A673 (cell line): ENCODE measurements around the gene PROZ. TPM values are rescaled to one million over a fixed set of nuclear protein-coding genes. Genes with fewer than 3 reads are reported as not detected.

Experiments used
- BruUV-seq: library from RNA; stranded (reverse); fragments of 400-500 nt; replicated peaks from 2 replicates; lab custom pipeline; 2021; lab: Mats Ljungman, UMichigan
- CTCF ChIA-PET: fragments of 300-600 bp; sonication (Branson Sonifier 250); formaldehyde crosslinking; loops from one replicate; lab custom pipeline; 2022; ENCODE audit warnings: antibody characterized with exemption; lab: Charles Lee
- POLR2A ChIA-PET: fragments of 300-600 bp; sonication (Branson Sonifier 250); formaldehyde crosslinking; loops from one replicate; lab custom pipeline; 2022; ENCODE audit warnings: antibody characterized with exemption; ENCODE audit not compliant: low non-redundant PET; lab: Charles Lee
- DNase-seq: peaks from one replicate; pipeline ENCODE4 v3.0.0-alpha.2; 2015; ENCODE audit warnings: low spot score
- H3K27ac ChIP-seq: fragments of 200-600 bp; sonication (generic); 2 replicates; pipeline ENCODE4 v1.5.1; 2016; ENCODE audit warnings: mixed run types, low read depth, mild to moderate bottlenecking, mixed read lengths, antibody characterized with exemption, low read length; ENCODE audit not compliant: poor library complexity, severe bottlenecking
- H3K27me3 ChIP-seq: fragments of 200-600 bp; sonication (generic); replicated peaks from 2 replicates; pipeline ENCODE4 v1.6.1; 2017; ENCODE audit warnings: mixed run types, low read depth, mild to moderate bottlenecking, mixed read lengths, antibody characterized with exemption, low read length; ENCODE audit not compliant: insufficient read depth, poor library complexity
- H3K36me3 ChIP-seq: fragments of 200-600 bp; sonication (generic); 2 replicates; pipeline ENCODE4 v1.6.1; 2016; ENCODE audit warnings: mixed run types, mild to moderate bottlenecking, mixed read lengths, antibody characterized with exemption, low read length; ENCODE audit not compliant: insufficient read depth, poor library complexity, severe bottlenecking
- H3K4me1 ChIP-seq: fragments of 200-600 bp; sonication (generic); 2 replicates; pipeline ENCODE4 v1.6.1; 2017; ENCODE audit warnings: mixed run types, mild to moderate bottlenecking, mixed read lengths, antibody characterized with exemption, low read length; ENCODE audit not compliant: insufficient read depth, poor library complexity, severe bottlenecking
- H3K4me3 ChIP-seq: fragments of 200-600 bp; sonication (generic); 2 replicates; pipeline ENCODE4 v1.5.1; 2016; ENCODE audit warnings: low read depth, mixed run types, mild to moderate bottlenecking, mixed read lengths, low read length; ENCODE audit not compliant: poor library complexity, severe bottlenecking
- H3K9me3 ChIP-seq: fragments of 200-600 bp; sonication (generic); 2 replicates; pipeline ENCODE4 v1.6.1; 2016; ENCODE audit warnings: mixed run types, low read depth, mild to moderate bottlenecking, mixed read lengths, antibody characterized with exemption, low read length; ENCODE audit not compliant: poor library complexity, severe bottlenecking
- EZH2 ChIP-seq: fragments of 200-600 bp; sonication (generic); IDR thresholded peaks from 2 replicates; pipeline ENCODE4 v1.6.1; 2017; ENCODE audit warnings: borderline replicate concordance, low read depth, mild to moderate bottlenecking, mixed read lengths, antibody characterized with exemption, low read length; ENCODE audit not compliant: poor library complexity, severe bottlenecking
- intact Hi-C: fragments of 100-400 bp; cut with micrococcal nuclease; formaldehyde crosslinking; loops from one replicate; pipeline ENCODE4 v1.10.0; 2022; ENCODE audit not compliant: unreplicated experiment
- total RNA-seq: library from RNA; stranded (reverse); gene quantifications from 2 replicates; pipeline ENCODE4 v1.2.3, GENCODE V29; 2021
- TF ChIP-seq, protein P1 (sequence below): fragments of 300-800, 200-600 bp; sonication (generic); conservative IDR thresholded peaks from 2 replicates; pipeline ENCODE4 v1.5.1; 2017; ENCODE audit warnings: low read depth, mild to moderate bottlenecking, antibody characterized with exemption, low read length, moderate library complexity, mixed read lengths

Gene PROZ
- total RNA-seq, 1 experiment from 2014 or later = not detected

DNA sequence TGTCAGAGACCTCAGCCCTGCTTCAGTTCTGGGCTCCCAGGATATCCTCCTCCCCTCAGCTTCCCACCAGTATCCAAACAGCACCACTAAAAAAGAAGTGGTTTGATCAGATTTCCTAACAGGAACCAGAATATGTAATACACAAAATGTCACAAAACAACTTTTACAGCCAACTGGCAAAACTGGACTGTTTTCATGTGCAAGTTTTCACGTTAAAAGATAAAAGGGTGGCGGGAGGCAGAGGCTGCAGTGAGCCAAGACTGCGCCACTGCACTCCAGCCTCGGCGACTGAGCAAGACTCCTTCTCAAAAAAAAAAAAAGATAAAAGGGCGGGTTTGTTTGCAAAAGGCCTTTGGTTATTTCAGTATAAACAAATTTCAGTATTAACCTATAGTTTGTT lies 36.9 kb downstream of the PROZ start:
- H3K36me3 ChIP-seq = peaks cover 66% of the 10 kb centered on the region
- H3K4me1 ChIP-seq = no peaks in the 10 kb centered on the region
- intact Hi-C loops = no loop called here
- no peak overlapping the region for H3K4me3 ChIP-seq
- BruUV-seq = no TSS peak
- H3K9me3 ChIP-seq = no peaks in the 10 kb centered on the region
- CTCF ChIA-PET = no interaction called here
- POLR2A ChIA-PET = no interaction called here
- TF ChIP-seq, protein P1, sequence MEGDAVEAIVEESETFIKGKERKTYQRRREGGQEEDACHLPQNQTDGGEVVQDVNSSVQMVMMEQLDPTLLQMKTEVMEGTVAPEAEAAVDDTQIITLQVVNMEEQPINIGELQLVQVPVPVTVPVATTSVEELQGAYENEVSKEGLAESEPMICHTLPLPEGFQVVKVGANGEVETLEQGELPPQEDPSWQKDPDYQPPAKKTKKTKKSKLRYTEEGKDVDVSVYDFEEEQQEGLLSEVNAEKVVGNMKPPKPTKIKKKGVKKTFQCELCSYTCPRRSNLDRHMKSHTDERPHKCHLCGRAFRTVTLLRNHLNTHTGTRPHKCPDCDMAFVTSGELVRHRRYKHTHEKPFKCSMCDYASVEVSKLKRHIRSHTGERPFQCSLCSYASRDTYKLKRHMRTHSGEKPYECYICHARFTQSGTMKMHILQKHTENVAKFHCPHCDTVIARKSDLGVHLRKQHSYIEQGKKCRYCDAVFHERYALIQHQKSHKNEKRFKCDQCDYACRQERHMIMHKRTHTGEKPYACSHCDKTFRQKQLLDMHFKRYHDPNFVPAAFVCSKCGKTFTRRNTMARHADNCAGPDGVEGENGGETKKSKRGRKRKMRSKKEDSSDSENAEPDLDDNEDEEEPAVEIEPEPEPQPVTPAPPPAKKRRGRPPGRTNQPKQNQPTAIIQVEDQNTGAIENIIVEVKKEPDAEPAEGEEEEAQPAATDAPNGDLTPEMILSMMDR = no peak
- TF ChIP-seq EZH2 = no peak
- no peak for DNase-seq
- no peaks in the 10 kb centered on the region for H3K27me3 ChIP-seq
- H3K27ac ChIP-seq = no peak overlapping the region

DNA sequence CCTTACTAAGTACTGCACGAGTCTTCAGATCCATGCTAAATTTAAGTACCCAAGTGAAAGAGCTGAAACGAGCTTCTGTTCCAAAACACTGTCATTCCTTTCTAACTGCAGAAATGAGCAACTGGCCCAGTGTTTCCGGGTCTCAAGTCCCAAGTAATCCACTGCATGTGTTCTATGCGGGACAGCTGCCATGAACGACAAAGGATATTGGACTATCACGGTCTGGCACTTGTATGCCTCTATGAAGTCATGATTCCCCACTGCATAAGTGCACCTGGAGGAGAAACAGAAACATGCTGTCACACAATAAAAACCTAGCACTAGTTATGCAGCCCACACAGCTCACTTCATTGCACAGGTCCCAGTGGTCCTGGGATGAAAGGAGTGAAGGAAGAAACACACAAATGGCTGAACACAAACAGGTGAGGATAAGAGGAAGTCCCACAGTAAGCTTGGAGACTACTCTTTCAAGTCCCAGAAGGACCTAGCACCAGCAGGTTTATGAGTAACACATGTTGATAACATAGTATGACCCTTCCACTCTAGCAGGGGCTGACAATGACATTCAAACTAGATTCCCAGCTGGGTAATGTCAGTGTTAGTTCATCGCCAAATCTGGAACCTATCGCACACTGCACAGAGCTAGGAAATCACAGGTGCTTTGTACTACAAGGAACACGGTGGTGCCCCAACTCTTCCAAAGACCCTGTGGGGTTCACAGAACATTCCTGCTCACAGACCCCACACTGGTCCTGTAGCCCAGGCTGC lies 38.7 kb downstream of the PROZ start:
- ChIA-PET CTCF (interaction anchor here (0.5 kb wide), 1 partner anchor 72 kb away, joined by 3 read pairs; no protein-coding TSS in a partner anchor), POLR2A (no interaction called here)
- Histone ChIP-seq H3K27me3 (no peaks in the 10 kb centered on the region), H3K9me3 (no peaks in the 10 kb centered on the region), H3K4me1 (no peaks in the 10 kb centered on the region), H3K27ac (no peak overlapping the region), H3K36me3 (peaks cover 62% of the 10 kb centered on the region), H3K4me3 (no peak overlapping the region)
- DNase-seq = no peak
- no TSS peak for BruUV-seq
- intact Hi-C loops = no loop called here
- TF ChIP-seq EZH2 = no peak
- TF ChIP-seq, protein P1 = no peak

DNA sequence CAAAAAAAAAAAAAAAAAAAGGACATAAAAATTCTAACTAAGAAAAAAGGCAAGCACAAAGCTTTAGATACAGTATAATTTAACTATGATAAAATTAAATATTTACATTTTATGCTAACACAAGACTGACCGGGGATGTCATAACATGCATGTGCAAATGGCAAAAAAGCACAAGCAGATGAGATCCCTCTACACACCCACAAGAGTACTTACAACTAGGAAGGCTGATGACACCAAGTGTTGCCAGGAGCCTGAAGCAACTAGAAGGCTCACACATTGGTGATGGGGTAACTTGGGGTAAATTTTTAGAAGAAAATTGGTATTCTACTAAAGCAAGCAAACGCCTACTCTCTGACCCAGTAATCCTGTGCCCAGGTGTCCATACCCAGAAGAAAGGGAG lies 43.4 kb downstream of the PROZ start:
- BruUV-seq = no TSS peak
- intact Hi-C loops = no loop called here

DNA sequence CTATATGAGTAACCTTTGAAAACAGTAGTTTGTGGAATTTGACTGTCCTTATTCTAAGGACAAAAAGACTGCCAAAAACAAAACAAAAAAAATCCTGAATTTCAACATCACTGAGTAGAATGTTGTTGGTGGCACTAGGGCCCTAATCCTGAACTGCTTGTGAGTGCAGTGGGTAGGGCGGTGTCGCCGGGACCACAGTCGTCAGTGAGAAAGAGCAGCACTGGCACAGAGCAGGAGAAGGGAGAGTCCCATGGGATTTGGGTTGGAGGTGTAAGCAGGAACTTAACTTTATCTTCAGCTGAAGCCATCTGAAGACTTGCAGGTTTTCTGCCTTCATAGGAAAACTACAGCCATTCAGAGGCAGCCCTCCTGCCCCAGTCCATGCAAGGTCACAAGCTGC lies 44.5 kb downstream of the PROZ start:
- no peak overlapping the region for H3K4me3 ChIP-seq
- no peaks in the 10 kb centered on the region for H3K27me3 ChIP-seq
- TF ChIP-seq, protein P1 = no peak
- TF ChIP-seq EZH2 = no peak
- ChIA-PET CTCF (no interaction called here), POLR2A (no interaction called here)
- intact Hi-C loops = no loop called here
- peaks cover 13% of the 10 kb centered on the region for H3K4me1 ChIP-seq
- H3K27ac ChIP-seq = no peak overlapping the region
- BruUV-seq = no TSS peak
- no peak for DNase-seq
- H3K36me3 ChIP-seq = peaks cover 20% of the 10 kb centered on the region
- H3K9me3 ChIP-seq = no peaks in the 10 kb centered on the region

More for the DNA sequence above, 43.4 kb downstream of the PROZ start:
- Histone ChIP-seq H3K4me1 (peaks cover 5% of the 10 kb centered on the region), H3K27me3 (no peaks in the 10 kb centered on the region), H3K4me3 (no peak overlapping the region), H3K27ac (no peak overlapping the region), H3K36me3 (peaks cover 31% of the 10 kb centered on the region), H3K9me3 (no peaks in the 10 kb centered on the region)
- no peak for TF ChIP-seq EZH2
- ChIA-PET POLR2A (no interaction called here), CTCF (no interaction called here)
- no peak for DNase-seq
